ENCODE measurements around the gene KCND3.

DNA sequence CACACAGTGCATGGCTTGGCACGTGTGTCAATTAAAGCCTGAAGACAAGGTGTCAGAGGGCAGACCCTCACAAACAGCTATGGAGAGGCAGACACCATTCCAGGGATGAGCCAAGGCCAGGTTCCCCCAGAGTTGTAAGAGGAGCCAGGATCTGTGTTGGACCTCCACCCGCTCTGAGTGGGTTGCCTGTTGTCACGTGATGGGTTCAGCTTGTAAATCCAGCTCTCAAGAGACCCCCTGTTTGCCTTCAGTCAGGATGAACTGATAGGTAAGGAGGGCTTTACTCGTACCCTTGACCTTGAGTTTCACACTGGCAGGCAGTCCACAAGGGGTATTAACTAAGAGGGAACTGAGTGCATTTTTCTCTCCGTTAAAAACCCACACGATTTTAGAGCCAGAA is 27.7 kb upstream of the KCND3 start:
- TF ChIP-seq, protein P1, sequence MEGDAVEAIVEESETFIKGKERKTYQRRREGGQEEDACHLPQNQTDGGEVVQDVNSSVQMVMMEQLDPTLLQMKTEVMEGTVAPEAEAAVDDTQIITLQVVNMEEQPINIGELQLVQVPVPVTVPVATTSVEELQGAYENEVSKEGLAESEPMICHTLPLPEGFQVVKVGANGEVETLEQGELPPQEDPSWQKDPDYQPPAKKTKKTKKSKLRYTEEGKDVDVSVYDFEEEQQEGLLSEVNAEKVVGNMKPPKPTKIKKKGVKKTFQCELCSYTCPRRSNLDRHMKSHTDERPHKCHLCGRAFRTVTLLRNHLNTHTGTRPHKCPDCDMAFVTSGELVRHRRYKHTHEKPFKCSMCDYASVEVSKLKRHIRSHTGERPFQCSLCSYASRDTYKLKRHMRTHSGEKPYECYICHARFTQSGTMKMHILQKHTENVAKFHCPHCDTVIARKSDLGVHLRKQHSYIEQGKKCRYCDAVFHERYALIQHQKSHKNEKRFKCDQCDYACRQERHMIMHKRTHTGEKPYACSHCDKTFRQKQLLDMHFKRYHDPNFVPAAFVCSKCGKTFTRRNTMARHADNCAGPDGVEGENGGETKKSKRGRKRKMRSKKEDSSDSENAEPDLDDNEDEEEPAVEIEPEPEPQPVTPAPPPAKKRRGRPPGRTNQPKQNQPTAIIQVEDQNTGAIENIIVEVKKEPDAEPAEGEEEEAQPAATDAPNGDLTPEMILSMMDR (IDR thresholded peaks at IDR 0.05), result no peak
- TF ChIP-seq ZFX (IDR thresholded peaks at IDR 0.05; ENCODE audit: borderline replicate concordance), result no peak

Measured in 22Rv1 (cell line).